HK-2 (cell line): ENCODE measurements around the gene CLIC4.

Source experiments
- DNase-seq: peaks from one replicate; pipeline ENCODE4 v3.0.0-alpha.2; 2018; ENCODE audit not compliant: unreplicated experiment

The CLIC4 gene

GRCh38 chr1:24858277-24858676 is 113.0 kb downstream of the CLIC4 start:
- DNase-seq, result no peak

GRCh38 chr1:24859063-24860010 is 114.1 kb downstream of the CLIC4 start:
- DNase-seq, result no peak

- DNase-seq, result no peak
Observed at GRCh38 chr1:24860841-24861240, 115.6 kb downstream of the CLIC4 start.

GRCh38 chr1:24861821-24862727 is 116.8 kb downstream of the CLIC4 start:
- DNase-seq, result no peak

- no peak for DNase-seq
Observed at GRCh38 chr1:24862775-24863483, 117.7 kb downstream of the CLIC4 start.

GRCh38 chr1:24864370-24864777 is 119.1 kb downstream of the CLIC4 start:
- no peak for DNase-seq

GRCh38 chr1:24865168-24865567 is 119.9 kb downstream of the CLIC4 start:
- DNase-seq, result no peak

GRCh38 chr1:24865587-24865986 is 120.3 kb downstream of the CLIC4 start:
- DNase-seq, result no peak

- DNase-seq, result no peak
Observed at GRCh38 chr1:24866211-24867083, 121.2 kb downstream of the CLIC4 start.

- DNase-seq, result no peak
Observed at GRCh38 chr1:24867084-24867870, 122.0 kb downstream of the CLIC4 start.

GRCh38 chr1:24868016-24868875 is 123.0 kb downstream of the CLIC4 start:
- no peak for DNase-seq

- no peak for DNase-seq
Observed at GRCh38 chr1:24870551-24871195, 125.4 kb downstream of the CLIC4 start.

- DNase-seq, result no peak
Observed at GRCh38 chr1:24871306-24871901, 126.2 kb downstream of the CLIC4 start.

- no peak for DNase-seq
Observed at GRCh38 chr1:24872061-24872850, 127.0 kb downstream of the CLIC4 start.

GRCh38 chr1:24873148-24873547 is 127.9 kb downstream of the CLIC4 start:
- no peak for DNase-seq

GRCh38 chr1:24874056-24874455 is 128.8 kb downstream of the CLIC4 start:
- no peak for DNase-seq

GRCh38 chr1:24874611-24875234 is 129.5 kb downstream of the CLIC4 start:
- DNase-seq, result no peak
